ENCODE results near the gene CHD9NB.
"Not testable (repeated sequence)": the region's sequence is repeated elsewhere in the genome, so short reads cannot be mapped to it uniquely, and the experiment has no call there.

Gene CHD9NB

DNA sequence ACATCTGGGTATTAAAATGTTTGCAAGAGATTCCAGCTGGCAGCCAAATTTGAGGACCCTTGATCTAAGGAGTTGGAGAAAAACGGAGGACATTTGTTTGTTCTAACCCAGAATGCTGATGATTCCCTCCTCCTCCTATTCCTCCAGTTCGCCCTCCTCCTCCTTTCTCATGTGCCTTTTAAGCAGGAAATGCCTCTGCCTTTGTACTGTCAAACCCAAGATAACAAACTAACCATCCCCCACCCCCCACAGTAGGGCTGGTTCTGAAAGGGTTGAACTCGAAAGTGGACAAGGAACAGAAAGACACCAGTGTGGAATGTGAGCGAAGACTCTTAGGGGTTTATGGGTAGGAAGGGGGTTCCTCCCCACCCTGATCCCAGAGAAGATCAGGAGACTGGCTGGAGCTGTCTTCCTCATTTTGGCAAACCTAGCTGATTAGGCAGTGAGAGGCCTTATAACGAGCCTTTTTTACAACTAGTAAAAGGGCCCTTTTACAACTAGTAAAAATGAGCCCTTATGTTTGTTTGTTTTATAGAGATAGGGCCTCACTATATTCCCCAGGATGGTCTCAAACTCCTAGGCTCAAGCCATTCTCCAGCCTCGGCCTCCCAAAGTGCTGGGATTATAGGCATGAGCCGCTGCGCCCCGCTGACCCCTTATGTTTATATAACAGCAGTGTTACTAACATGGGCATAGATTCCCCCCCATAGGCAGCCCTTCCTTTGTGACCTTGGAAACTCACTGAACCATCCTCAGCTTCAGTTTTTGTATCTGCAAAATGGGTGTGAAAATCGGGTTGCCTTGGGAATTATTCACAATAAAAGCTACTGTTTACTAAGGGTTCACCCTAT is 3.1 kb upstream of the CHD9NB start:
- DNase-seq = no peak

- DNase-seq = peak; percentile 79
Observed at GRCh38 chr16:53054670-53055485, 2.2 kb upstream of the CHD9NB start, which contains the start of gene CHD9. Gene CHD9 (plus strand): TSS chr16:53054991. CDS start chr16:53156090, 101,099 bp downstream.

DNA sequence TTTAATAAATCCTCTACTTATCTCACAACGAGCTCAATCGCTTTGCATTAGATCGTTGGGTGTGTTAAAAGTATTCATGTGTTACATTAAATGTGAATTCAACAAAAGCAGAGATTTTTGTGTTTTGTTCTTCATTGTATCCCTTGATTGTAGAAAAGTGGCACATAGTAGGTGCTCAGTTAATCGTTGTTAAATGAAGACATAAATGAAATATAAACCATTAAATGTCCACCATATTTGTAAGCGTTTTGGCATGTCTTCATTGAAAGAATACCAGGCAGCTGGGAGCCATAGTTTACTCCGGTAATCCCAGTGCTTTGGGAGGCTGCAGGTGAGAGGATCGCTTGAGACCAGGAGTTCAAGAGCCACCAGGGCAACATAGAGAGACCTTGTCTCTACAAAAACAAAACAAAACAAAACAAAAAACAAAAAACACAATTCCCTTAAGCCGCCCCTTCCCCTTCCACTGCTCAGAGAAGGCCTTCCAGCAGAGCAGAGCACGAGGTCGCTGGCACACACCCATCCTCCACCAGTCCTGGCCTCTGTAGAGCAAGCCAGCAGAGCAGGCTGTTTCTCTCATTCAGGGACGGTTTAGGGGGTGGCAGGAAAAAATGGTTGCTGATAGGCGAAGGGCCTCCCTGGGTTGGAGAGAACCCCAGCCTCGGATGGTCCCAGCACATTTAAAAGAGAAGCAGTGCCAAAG is 1.4 kb upstream of the CHD9NB start:
- DNase-seq = no peak

DNA sequence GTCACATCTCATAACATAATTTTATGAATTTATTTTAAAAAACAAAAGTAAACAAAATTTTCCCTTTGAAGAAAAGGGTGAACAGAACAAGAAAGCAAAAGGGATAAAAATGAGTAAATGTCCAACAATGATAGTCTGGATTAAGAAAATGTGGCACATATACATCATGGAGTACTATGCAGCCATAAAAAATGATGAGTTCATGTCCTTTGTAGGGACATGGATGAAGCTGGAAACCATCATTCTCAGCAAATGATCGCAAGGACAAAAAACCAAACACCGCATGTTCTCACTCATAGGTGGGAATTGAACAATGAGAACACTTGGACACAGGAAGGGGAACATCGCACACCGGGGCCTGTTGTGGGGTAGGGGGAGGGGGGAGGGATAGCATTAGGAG is 1.4 kb downstream of the CHD9NB start:
- DNase-seq = not testable (repeated sequence)

- DNase-seq = no peak
Observed at GRCh38 chr16:53048139-53048915, 4.4 kb downstream of the CHD9NB start.

DNA sequence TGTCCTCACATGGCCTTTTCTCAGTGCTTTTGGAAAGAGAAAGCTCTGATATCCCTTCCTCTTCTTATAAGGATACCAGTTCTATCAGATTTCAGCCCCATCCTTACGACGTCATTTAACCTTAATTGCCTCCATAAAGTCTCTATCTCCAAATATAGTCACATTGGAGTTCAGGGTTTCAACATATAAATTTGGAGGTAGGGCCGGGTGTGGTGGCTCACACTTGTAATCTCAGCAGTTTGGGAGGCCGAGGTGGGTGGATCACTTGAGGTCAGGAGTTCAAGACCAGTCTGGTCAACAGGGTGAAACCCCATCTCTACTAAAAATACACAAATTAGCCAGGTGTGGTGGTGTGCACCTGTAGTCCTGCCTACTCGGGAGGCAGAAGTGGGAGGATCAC is 5.2 kb downstream of the CHD9NB start:
- not testable (repeated sequence) for DNase-seq

DNA sequence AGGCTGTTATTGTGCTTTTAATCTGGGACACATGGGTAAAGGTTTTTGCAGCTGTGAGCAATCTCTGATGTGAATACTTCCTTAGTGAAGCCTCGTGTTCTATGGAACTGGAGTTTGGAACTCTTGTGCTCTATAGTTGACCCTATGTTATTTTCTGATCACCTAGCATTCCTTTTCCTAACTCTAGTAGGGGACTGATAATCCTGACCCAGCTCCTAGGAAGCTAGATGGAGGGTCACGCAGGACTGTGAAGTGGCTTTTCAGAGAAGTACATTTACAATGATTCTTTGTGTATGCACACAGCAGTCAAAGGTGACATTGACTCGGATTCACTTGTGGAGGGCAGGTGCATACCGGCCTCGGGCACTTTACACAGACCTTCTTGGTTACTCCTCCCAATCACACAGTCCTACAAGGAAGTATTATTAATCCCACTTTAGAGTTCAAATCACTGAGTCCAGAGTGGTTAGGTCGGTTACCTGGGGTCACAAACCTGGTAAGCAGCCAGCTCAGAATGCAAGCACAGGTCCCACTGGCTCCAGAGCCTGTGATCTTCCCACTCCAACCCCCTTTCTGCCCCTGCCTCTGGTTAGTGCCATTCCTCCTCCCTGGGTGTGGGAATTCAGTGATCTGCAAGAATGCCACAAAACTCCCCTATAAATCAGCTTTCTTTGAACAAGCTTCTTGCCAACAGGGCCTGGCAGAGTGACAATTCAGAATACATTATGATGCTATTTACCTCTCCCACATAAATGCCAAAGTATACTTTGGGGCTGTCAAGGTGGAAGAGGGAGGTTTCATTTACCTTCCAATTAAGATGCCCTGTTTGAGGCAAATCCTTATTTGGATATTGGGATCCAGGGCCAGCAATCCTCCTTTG is 7.1 kb downstream of the CHD9NB start:
- no peak for DNase-seq

GRCh38 chr16:53043986-53044601 is 8.6 kb downstream of the CHD9NB start:
- DNase-seq = no peak

DNA sequence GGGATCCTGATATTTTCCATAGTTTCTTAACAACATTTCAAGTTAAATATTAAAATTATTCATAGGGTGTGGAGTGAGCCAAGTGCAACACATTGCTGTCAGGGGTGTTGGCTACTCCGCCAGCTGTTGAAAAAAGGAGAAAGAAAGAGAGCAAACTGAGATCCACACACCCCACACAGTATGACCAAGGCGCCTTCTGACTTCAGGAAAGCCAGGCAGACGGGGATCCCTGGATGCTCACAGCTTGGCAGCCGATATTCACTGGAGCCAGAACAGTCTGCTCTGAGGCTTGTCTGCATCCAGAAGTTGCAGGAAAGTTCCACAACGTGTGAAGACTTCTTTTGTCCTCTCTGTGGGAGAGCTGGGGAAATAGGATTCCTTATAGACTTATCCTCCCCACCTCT is 9.3 kb downstream of the CHD9NB start:
- DNase-seq = no peak

- no peak for DNase-seq
Observed at GRCh38 chr16:53042235-53042701, 10.4 kb downstream of the CHD9NB start.

DNA sequence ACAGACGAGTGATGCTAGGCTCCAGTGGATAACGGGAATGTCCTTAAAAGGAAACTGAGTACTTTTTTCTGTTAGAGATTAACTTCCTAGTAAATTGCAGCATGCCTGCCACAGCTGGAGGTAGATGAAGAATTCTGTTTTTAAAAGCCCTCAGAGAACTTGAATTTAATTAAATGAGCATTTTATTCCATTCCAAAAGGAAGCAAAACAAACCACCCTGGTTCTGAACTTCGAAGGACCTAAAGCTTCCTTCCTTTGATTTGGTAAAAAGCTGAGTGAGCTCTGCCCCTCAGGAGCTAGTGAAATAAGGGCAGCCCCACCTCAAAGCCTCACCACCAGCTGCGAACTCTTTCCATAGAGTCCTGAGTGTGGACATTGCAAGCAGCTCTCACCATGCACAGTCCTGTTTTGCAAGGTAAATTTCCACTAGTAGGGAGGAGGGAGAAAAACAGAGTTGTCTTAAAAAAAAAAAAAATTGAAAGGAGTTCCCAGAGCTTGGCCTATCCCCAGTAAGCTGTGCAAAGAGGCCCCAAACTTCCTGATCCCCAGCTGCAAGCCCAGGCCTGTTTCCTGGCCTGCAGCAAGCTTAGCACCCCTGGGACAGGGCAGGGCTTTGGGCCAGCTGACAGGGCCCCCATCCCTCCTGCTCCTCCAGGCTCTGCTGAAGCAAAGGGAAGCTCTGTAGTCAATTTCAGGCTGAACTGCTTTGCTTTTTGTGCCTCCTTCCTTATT is 11.2 kb downstream of the CHD9NB start:
- no peak for DNase-seq

- no peak for DNase-seq
Observed at GRCh38 chr16:53040788-53041187, 11.9 kb downstream of the CHD9NB start.

GRCh38 chr16:53036711-53037110 is 16.0 kb downstream of the CHD9NB start:
- DNase-seq = not testable (repeated sequence)

DNA sequence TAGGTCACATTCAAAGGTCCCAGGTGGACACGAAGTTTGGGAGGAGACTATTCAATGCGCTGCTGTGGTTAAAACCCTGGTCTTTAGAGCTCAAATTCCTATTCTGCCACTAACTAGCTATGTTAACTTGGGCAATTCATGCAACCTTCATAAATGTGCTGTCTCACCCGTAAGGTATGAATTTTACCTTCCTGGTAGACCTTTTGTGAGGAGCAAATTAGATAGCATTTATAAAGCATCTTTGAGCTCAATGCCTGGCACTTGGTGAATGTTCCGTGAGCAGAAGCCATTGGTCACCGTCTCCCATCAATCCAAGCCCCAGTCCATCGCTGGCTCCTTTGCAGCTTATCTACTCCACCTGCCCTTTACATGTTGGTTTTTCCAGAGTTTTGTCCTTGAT is 16.6 kb downstream of the CHD9NB start:
- no peak for DNase-seq

GRCh38 chr16:53035176-53035942 is 17.3 kb downstream of the CHD9NB start:
- no peak for DNase-seq

- no peak for DNase-seq
Observed at GRCh38 chr16:53034306-53034705, 18.4 kb downstream of the CHD9NB start.

- DNase-seq = no peak
Observed at GRCh38 chr16:53031323-53031942, 21.3 kb downstream of the CHD9NB start.

- no peak for DNase-seq
Observed at GRCh38 chr16:53029971-53030370, 22.7 kb downstream of the CHD9NB start.

GRCh38 chr16:53024045-53024444 is 28.7 kb downstream of the CHD9NB start:
- DNase-seq = no peak

Measured in NCI-H1092 (cell line).